NCI-H82 treated with DMSO at 0.1 percent for 48 hours (cell line): ENCODE measurements around the gene CSF2.

ENCODE experiments used
- DNase-seq: peaks from one replicate; lab custom pipeline; 2025; ENCODE audit not compliant: unreplicated experiment; lab: John Stamatoyannopoulos, UW

The CSF2 gene

GRCh38 chr5:132067941-132068808, 5.4 kb upstream of the CSF2 start:
- no peak for DNase-seq

GRCh38 chr5:132069561-132069960, 4.0 kb upstream of the CSF2 start:
- DNase-seq, result no peak

GRCh38 chr5:132069994-132070393, 3.6 kb upstream of the CSF2 start:
- DNase-seq, result no peak

GRCh38 chr5:132070460-132071337, 2.9 kb upstream of the CSF2 start:
- DNase-seq, result no peak

GRCh38 chr5:132071338-132071707, 2.3 kb upstream of the CSF2 start:
- DNase-seq, result no peak

- DNase-seq, result no peak
Measured at GRCh38 chr5:132072070-132072469, 1.5 kb upstream of the CSF2 start.

GRCh38 chr5:132072528-132072927, 1.1 kb upstream of the CSF2 start:
- DNase-seq, result no peak

- no peak for DNase-seq
Measured at GRCh38 chr5:132074091-132074771, 642 bp downstream of the CSF2 start.

- no peak for DNase-seq
Measured at GRCh38 chr5:132074772-132075718, 1.5 kb downstream of the CSF2 start.

- no peak for DNase-seq
Measured at GRCh38 chr5:132075719-132076077, 2.1 kb downstream of the CSF2 start.

GRCh38 chr5:132076202-132076830, 2.7 kb downstream of the CSF2 start:
- no peak for DNase-seq

GRCh38 chr5:132076983-132077382, 3.4 kb downstream of the CSF2 start:
- no peak for DNase-seq

- no peak for DNase-seq
Measured at GRCh38 chr5:132079081-132079480, 5.5 kb downstream of the CSF2 start.

GRCh38 chr5:132079619-132080018, 6.0 kb downstream of the CSF2 start:
- DNase-seq, result no peak

- DNase-seq, result no peak
Measured at GRCh38 chr5:132080595-132080994, 7.0 kb downstream of the CSF2 start.

GRCh38 chr5:132081458-132081857, 7.9 kb downstream of the CSF2 start:
- no peak for DNase-seq

- DNase-seq, result no peak
Measured at GRCh38 chr5:132082329-132083023, 8.9 kb downstream of the CSF2 start.

- no peak for DNase-seq
Measured at GRCh38 chr5:132083071-132083678, 9.6 kb downstream of the CSF2 start.

GRCh38 chr5:132085686-132086085, 12.1 kb downstream of the CSF2 start:
- DNase-seq, result no peak
